ENCODE data around the gene TEX264.
A peak's percentile ranks its signal among the peaks of the same experiment; 100 is the strongest.

Gene TEX264

GRCh38 chr3:51709675-51710074 is 38.6 kb downstream of the TEX264 start:
- Histone ChIP-seq H3K4me1 (ENCODE audit: insufficient read depth, low read length, poor library complexity, severe bottlenecking) (no peaks in the 10 kb centered on the region), H3F3A (ENCODE audit: low read depth) (no peaks in the 10 kb centered on the region), H3K9me2 (replicated peaks; ENCODE audit: low read depth, low read length) (no peaks in the 10 kb centered on the region), H3K4me3 (ENCODE audit: low read length, poor library complexity, severe bottlenecking) (no peak overlapping the region), H4K20me1 (ENCODE audit: insufficient read depth, low read length, poor library complexity, severe bottlenecking) (no peaks in the 10 kb centered on the region), H3K9ac (ENCODE audit: low read depth, low read length, poor library complexity, severe bottlenecking) (no peak overlapping the region), H2AFZ (ENCODE audit: low read length) (no peak overlapping the region), H3K36me3 (ENCODE audit: insufficient read depth, low read length) (peaks cover 6% of the 10 kb centered on the region; the same call in 1 of the 2 replicates), H3K9me3 (ENCODE audit: insufficient read depth, low read depth, low read length) (no peaks in the 10 kb centered on the region), H3K4me2 (ENCODE audit: low read depth, low read length, poor library complexity, severe bottlenecking) (no peak overlapping the region), H3K79me2 (ENCODE audit: insufficient read depth, low read length) (no peaks in the 10 kb centered on the region), H3K27me3 (ENCODE audit: insufficient read depth, low read length, poor library complexity, severe bottlenecking) (no peaks in the 10 kb centered on the region)
- no peak for TF ChIP-seq EZH2phosphoT487 (IDR thresholded peaks at IDR 0.05; ENCODE audit: borderline replicate concordance)
- TF ChIP-seq, protein P1, sequence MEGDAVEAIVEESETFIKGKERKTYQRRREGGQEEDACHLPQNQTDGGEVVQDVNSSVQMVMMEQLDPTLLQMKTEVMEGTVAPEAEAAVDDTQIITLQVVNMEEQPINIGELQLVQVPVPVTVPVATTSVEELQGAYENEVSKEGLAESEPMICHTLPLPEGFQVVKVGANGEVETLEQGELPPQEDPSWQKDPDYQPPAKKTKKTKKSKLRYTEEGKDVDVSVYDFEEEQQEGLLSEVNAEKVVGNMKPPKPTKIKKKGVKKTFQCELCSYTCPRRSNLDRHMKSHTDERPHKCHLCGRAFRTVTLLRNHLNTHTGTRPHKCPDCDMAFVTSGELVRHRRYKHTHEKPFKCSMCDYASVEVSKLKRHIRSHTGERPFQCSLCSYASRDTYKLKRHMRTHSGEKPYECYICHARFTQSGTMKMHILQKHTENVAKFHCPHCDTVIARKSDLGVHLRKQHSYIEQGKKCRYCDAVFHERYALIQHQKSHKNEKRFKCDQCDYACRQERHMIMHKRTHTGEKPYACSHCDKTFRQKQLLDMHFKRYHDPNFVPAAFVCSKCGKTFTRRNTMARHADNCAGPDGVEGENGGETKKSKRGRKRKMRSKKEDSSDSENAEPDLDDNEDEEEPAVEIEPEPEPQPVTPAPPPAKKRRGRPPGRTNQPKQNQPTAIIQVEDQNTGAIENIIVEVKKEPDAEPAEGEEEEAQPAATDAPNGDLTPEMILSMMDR (conservative IDR thresholded peaks at IDR 0.05; ENCODE audit: low read length) = no peak

GRCh38 chr3:51710631-51711351 is 39.7 kb downstream of the TEX264 start:
- Histone ChIP-seq H3K27me3 (ENCODE audit: insufficient read depth, low read length, poor library complexity, severe bottlenecking) (no peaks in the 10 kb centered on the region), H3F3A (ENCODE audit: low read depth) (no peaks in the 10 kb centered on the region)

GRCh38 chr3:51711352-51712037 is 40.4 kb downstream of the TEX264 start:
- Histone ChIP-seq H3K9me3 (ENCODE audit: insufficient read depth, low read depth, low read length) (no peaks in the 10 kb centered on the region), H3F3A (ENCODE audit: low read depth) (no peaks in the 10 kb centered on the region), H3K36me3 (ENCODE audit: insufficient read depth, low read length) (no peaks in the 10 kb centered on the region), H4K20me1 (ENCODE audit: insufficient read depth, low read length, poor library complexity, severe bottlenecking) (no peaks in the 10 kb centered on the region), H3K4me3 (ENCODE audit: low read length, poor library complexity, severe bottlenecking) (no peak overlapping the region), H3K27me3 (ENCODE audit: insufficient read depth, low read length, poor library complexity, severe bottlenecking) (no peaks in the 10 kb centered on the region), H2AFZ (ENCODE audit: low read length) (no peak overlapping the region), H3K79me2 (ENCODE audit: insufficient read depth, low read length) (no peaks in the 10 kb centered on the region), H3K9ac (ENCODE audit: low read depth, low read length, poor library complexity, severe bottlenecking) (no peak overlapping the region), H3K9me2 (replicated peaks; ENCODE audit: low read depth, low read length) (no peaks in the 10 kb centered on the region), H3K4me2 (ENCODE audit: low read depth, low read length, poor library complexity, severe bottlenecking) (no peak overlapping the region), H3K4me1 (ENCODE audit: insufficient read depth, low read length, poor library complexity, severe bottlenecking) (no peaks in the 10 kb centered on the region)
- TF ChIP-seq EZH2phosphoT487 (IDR thresholded peaks at IDR 0.05; ENCODE audit: borderline replicate concordance) = no peak

More at GRCh38 chr3:51710631-51711351, 39.7 kb downstream of the TEX264 start:
- no peaks in the 10 kb centered on the region for H4K20me1 ChIP-seq (ENCODE audit: insufficient read depth, low read length, poor library complexity, severe bottlenecking)
- H2AFZ ChIP-seq (ENCODE audit: low read length) = no peak overlapping the region
- TF ChIP-seq, protein P1 (conservative IDR thresholded peaks at IDR 0.05; ENCODE audit: low read length) = peak; percentile 38
- TF ChIP-seq EZH2phosphoT487 (IDR thresholded peaks at IDR 0.05; ENCODE audit: borderline replicate concordance) = no peak
- H3K9me2 ChIP-seq (replicated peaks; ENCODE audit: low read depth, low read length) = no peaks in the 10 kb centered on the region
- no peaks in the 10 kb centered on the region for H3K9me3 ChIP-seq (ENCODE audit: insufficient read depth, low read depth, low read length)
- no peaks in the 10 kb centered on the region; the same call in 1 of the 2 replicates for H3K36me3 ChIP-seq (ENCODE audit: insufficient read depth, low read length)
- no peaks in the 10 kb centered on the region for H3K79me2 ChIP-seq (ENCODE audit: insufficient read depth, low read length)
- H3K4me3 ChIP-seq (ENCODE audit: low read length, poor library complexity, severe bottlenecking) = no peak overlapping the region
- H3K4me2 ChIP-seq (ENCODE audit: low read depth, low read length, poor library complexity, severe bottlenecking) = no peak overlapping the region
- no peaks in the 10 kb centered on the region for H3K4me1 ChIP-seq (ENCODE audit: insufficient read depth, low read length, poor library complexity, severe bottlenecking)
- no peak overlapping the region for H3K9ac ChIP-seq (ENCODE audit: low read depth, low read length, poor library complexity, severe bottlenecking)

All from Loucy (cell line).